Stimulated activated CD8-positive, alpha-beta memory T cell treated with anti-CD3 and anti-CD28 coated beads, Interleukin-4, amount 100 ng/mL, for 1 hour (primary cell): ENCODE measurements around the gene GTPBP1.

Source experiments
- DNase-seq, 2 donors: peaks; one replicate each; pipeline ENCODE4 v3.0.0-alpha.2; 2020; ENCODE audit warnings: low read depth in 2 of 2, low spot score in 1 of 2

GTPBP1 gene

GRCh38 chr22:38724926-38725571 is 19.3 kb downstream of the GTPBP1 start:
- no peak for DNase-seq

GRCh38 chr22:38725900-38726655 is 20.3 kb downstream of the GTPBP1 start:
- no peak for DNase-seq

GRCh38 chr22:38727123-38727522 is 21.4 kb downstream of the GTPBP1 start:
- no peak for DNase-seq

GRCh38 chr22:38727530-38728451 is 22.0 kb downstream of the GTPBP1 start:
- no peak for DNase-seq

GRCh38 chr22:38728871-38729796 is 23.4 kb downstream of the GTPBP1 start:
- DNase-seq, result no peak

- no peak for DNase-seq
These were observed 24.2 kb downstream of the GTPBP1 start for GRCh38 chr22:38729946-38730345.

- DNase-seq, result no peak
These were observed 24.7 kb downstream of the GTPBP1 start for GRCh38 chr22:38730411-38730871.

- DNase-seq, result no peak
These were observed 26.0 kb downstream of the GTPBP1 start for GRCh38 chr22:38731703-38732161.

GRCh38 chr22:38732251-38732815 is 26.6 kb downstream of the GTPBP1 start:
- no peak for DNase-seq

GRCh38 chr22:38733329-38733723 is 27.6 kb downstream of the GTPBP1 start:
- no peak for DNase-seq

- DNase-seq, result no peak
These were observed 28.1 kb downstream of the GTPBP1 start for GRCh38 chr22:38733724-38734381.

- no peak for DNase-seq
These were observed 28.8 kb downstream of the GTPBP1 start for GRCh38 chr22:38734421-38735100.

GRCh38 chr22:38735126-38735464 is 29.4 kb downstream of the GTPBP1 start:
- no peak for DNase-seq

GRCh38 chr22:38735465-38736256 is 29.9 kb downstream of the GTPBP1 start:
- DNase-seq, result no peak

- DNase-seq, result no peak
These were observed 30.5 kb downstream of the GTPBP1 start for GRCh38 chr22:38736257-38736570.

GRCh38 chr22:38737302-38738060 is 31.7 kb downstream of the GTPBP1 start:
- DNase-seq, result no peak

GRCh38 chr22:38738475-38739070 is 32.8 kb downstream of the GTPBP1 start:
- no peak for DNase-seq
